Thoracic aorta (tissue), 2 donors: Measurements from ENCODE around the gene TJP1. TPM values are rescaled to one million over a fixed set of nuclear protein-coding genes. Genes with fewer than 3 reads are reported as not detected.
A peak's percentile ranks its signal among the peaks of the same experiment; 100 is the strongest.

Experiments used
- ATAC-seq: fragments of 150-250 bp; one replicate; pipeline ENCODE4 v1.8.0; 2017; ENCODE audit warnings: low read depth; ENCODE audit not compliant: insufficient number of reproducible peaks, low FRiP score
- DNase-seq: peaks from one replicate; pipeline ENCODE4 v3.0.0-alpha.2; 2020; ENCODE audit warnings: low spot score
- H3K27ac ChIP-seq, 2 donors: fragments of 200-600 bp; sonication (generic); 1 replicate in 1 of 2; 2 replicates in 1 of 2; pipeline ENCODE4 v1.5.1; 2016; ENCODE audit warnings: mild to moderate bottlenecking in 2 of 2, moderate library complexity in 2 of 2
- H3K27me3 ChIP-seq: fragments of 200-600 bp; sonication (generic); replicated peaks from 2 replicates; pipeline ENCODE4 v1.6.0; 2016; ENCODE audit warnings: mild to moderate bottlenecking; ENCODE audit not compliant: insufficient read depth
- H3K36me3 ChIP-seq: fragments of 200-600 bp; sonication (generic); one replicate; pipeline ENCODE4 v1.5.1; 2016
- H3K4me1 ChIP-seq, 2 donors: fragments of 200-600 bp; sonication (generic); 1 replicate in 1 of 2; 2 replicates in 1 of 2; pipeline versions ENCODE4 v1.5.1 to v1.6.0; 2016; ENCODE audit warnings: low read depth in 2 of 2, mild to moderate bottlenecking in 1 of 2; ENCODE audit not compliant: control insufficient read depth in 1 of 2
- H3K4me3 ChIP-seq: fragments of 200-600 bp; sonication (generic); 2 replicates; pipeline ENCODE4 v1.5.1; 2016; ENCODE audit warnings: mild to moderate bottlenecking
- H3K9me3 ChIP-seq: fragments of 200-600 bp; sonication (generic); 2 replicates; pipeline ENCODE4 v1.5.1; 2016
- total RNA-seq, 2 donors: library from RNA; depleted of rRNA; stranded (reverse); fragments of >200 nt; gene quantifications; one replicate each; pipeline versions ENCODE4 v1.1.0 to v1.2.3, GENCODE V29; 2016
- TF ChIP-seq, protein P1 (sequence below): fragments of 200-600 bp; sonication (generic); IDR thresholded peaks from one replicate; pipeline ENCODE4 v1.5.1; 2019; ENCODE audit warnings: antibody characterized with exemption

Gene TJP1
- total RNA-seq, 2 donors from 2014 or later, result 78.4 to 146 TPM

DNA sequence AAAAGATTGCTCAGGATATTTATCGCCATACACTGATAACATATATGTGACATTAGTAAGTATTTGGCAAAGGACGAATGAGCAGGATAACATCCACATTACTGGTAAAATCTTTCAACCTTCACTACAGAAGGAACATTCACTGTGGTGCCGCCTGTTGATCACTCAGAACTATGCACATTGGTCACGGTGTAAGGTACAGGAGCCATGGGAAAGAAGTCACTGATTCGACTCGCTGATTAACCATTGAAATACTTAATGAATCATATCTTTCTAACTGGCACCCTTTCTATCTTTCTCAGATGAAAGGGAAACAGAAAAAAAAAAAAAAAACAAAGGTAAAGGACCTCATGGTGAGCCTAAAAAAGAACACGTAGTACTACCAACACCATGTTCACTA is 68.8 kb downstream of the TJP1 start:
- ATAC-seq, result no peak
- TF ChIP-seq, protein P1, sequence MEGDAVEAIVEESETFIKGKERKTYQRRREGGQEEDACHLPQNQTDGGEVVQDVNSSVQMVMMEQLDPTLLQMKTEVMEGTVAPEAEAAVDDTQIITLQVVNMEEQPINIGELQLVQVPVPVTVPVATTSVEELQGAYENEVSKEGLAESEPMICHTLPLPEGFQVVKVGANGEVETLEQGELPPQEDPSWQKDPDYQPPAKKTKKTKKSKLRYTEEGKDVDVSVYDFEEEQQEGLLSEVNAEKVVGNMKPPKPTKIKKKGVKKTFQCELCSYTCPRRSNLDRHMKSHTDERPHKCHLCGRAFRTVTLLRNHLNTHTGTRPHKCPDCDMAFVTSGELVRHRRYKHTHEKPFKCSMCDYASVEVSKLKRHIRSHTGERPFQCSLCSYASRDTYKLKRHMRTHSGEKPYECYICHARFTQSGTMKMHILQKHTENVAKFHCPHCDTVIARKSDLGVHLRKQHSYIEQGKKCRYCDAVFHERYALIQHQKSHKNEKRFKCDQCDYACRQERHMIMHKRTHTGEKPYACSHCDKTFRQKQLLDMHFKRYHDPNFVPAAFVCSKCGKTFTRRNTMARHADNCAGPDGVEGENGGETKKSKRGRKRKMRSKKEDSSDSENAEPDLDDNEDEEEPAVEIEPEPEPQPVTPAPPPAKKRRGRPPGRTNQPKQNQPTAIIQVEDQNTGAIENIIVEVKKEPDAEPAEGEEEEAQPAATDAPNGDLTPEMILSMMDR, result no peak
- no peak overlapping the region for H3K27ac ChIP-seq
- no peaks in the 10 kb centered on the region for H3K9me3 ChIP-seq
- H3K4me1 ChIP-seq, result peaks cover 3 to 20% of the 10 kb centered on the region in 2 donors
- no peaks in the 10 kb centered on the region for H3K36me3 ChIP-seq
- H3K4me3 ChIP-seq, result no peak overlapping the region
- no peak for DNase-seq
- no peaks in the 10 kb centered on the region for H3K27me3 ChIP-seq

DNA sequence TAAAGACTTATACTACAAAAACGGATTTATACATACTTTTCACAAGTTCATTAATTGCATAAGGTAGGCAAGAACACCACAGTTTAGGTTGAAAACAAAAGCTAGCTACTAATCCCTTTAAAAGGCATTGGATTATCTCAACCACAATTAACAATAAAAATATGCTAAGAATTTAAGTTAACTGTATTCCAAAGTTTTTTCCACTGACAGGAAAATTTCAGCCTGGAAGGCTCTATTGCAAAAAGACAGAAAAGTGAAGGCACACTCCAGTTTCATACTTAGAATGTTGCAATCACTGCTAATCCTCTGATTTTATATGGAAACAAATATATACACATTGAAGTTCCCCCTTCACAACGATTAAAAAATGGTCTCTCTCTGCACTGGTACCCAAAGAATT is 71.5 kb downstream of the TJP1 start:
- DNase-seq (no peak), ATAC-seq (no peak)
- H3K4me3 ChIP-seq, result no peak overlapping the region
- TF ChIP-seq, protein P1, result no peak
- no peaks in the 10 kb centered on the region for H3K9me3 ChIP-seq
- no peak overlapping the region for H3K27ac ChIP-seq
- H3K36me3 ChIP-seq, result no peaks in the 10 kb centered on the region
- H3K27me3 ChIP-seq, result no peaks in the 10 kb centered on the region
- H3K4me1 ChIP-seq, result no peaks in the 10 kb centered on the region

DNA sequence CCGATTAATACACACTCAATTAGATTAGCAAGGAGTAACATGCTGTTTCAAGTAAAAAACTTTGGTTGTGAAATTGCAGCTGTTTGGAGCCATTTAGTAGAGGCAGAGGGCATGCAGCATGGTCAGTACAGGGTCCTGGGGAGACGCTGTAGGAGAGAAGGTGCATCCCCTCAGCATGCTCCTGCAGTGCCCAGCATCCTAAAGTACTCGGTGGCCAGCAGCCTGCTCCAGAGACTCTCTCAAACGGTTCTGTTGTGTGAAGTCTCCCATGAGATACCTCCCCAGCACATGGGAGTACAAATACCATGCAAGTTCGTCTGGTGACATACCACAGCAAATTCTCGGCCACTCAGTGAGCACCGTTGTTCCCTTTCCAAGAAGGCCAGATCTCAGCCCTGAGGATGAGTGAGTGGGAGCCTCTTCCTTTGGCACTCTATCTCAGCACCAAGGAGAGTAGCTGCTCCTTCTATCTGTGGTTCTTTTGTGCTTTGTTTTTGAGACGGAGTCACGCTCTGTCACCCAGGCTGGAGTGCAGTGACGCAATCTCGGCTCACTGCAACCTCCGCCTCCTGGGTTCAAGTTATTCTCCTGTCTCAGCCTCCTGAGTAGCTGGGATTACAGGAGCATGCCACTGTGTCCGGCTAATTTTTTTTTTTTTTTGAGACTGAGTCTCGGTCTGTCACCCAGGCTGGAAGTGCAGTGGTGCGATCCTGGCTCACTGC is 72.7 kb downstream of the TJP1 start:
- no peaks in the 10 kb centered on the region for H3K36me3 ChIP-seq
- DNase-seq, result no peak
- no peaks in the 10 kb centered on the region for H3K9me3 ChIP-seq
- H3K27ac ChIP-seq, result no peak overlapping the region
- no peak overlapping the region for H3K4me3 ChIP-seq
- no peaks in the 10 kb centered on the region for H3K4me1 ChIP-seq
- TF ChIP-seq, protein P1, result no peak
- no peaks in the 10 kb centered on the region for H3K27me3 ChIP-seq
- no peak for ATAC-seq

DNA sequence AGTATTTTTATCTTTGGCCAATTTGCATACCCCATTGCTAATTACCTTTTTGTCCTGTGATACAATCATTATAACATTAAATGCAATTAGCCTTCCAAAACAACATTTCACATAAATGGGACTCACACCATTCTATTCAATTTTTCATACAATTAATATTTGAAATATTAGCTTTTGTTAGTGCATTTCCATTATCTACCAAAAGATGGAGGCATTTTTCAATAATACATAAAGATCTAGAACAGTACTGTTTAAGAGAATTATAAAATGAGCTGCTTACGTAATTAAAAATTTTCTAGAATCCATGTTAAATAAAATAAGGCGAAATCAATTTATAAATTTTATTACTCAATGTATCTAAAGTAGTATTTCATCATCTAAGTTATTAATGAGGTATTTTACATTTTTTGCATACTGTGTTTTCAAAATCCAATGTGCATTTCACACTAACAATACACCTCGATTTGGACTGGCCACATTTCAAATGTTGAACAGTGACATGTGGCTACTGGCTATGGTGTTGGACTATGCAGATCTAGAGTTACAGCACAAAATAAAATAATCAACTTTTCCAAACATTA is 74.3 kb downstream of the TJP1 start:
- DNase-seq (no peak), ATAC-seq (no peak)
- H3K9me3 ChIP-seq, result no peaks in the 10 kb centered on the region
- H3K27me3 ChIP-seq, result no peaks in the 10 kb centered on the region
- H3K4me1 ChIP-seq, result no peaks in the 10 kb centered on the region
- no peak overlapping the region for H3K27ac ChIP-seq
- no peak overlapping the region for H3K4me3 ChIP-seq
- no peaks in the 10 kb centered on the region for H3K36me3 ChIP-seq
- TF ChIP-seq, protein P1, result peak; percentile 34

DNA sequence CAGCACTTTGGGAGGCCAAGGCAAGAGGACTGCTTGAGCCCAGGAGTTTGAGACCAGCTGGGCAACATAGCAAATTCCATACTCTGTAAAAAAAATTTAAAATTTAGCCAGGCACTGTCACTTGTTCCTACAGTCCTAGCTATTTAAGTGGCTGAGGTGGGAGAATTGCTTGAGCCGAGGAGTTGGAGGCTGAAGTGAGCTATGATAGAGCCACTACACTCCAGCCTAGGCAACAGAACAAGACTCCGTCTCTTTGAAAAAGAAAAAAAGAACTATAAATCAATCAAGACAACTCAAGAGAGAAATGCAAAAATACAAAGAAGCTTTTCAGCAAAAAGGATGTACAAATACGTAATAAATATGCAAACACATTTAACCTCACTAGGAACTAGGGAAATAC is 78.8 kb downstream of the TJP1 start:
- ATAC-seq (no peak), DNase-seq (no peak)
- Histone ChIP-seq H3K9me3 (no peaks in the 10 kb centered on the region), H3K27ac (no peak overlapping the region), H3K4me1 (no peaks in the 10 kb centered on the region), H3K36me3 (peaks cover 8% of the 10 kb centered on the region), H3K27me3 (no peaks in the 10 kb centered on the region), H3K4me3 (no peak overlapping the region)
- TF ChIP-seq, protein P1, result no peak
